Activated CD8-positive, alpha-beta T cell treated with anti-CD3 and anti-CD28 coated beads for 36 hours (primary cell): ENCODE measurements around the gene KIF17. TPM values are rescaled to one million over a fixed set of nuclear protein-coding genes. Genes with fewer than 3 reads are reported as not detected.

Experiments used
- ATAC-seq: fragments of 200-7000 bp; cut with Tn5 transposase; one replicate; pipeline ENCODE4 v1.10.0; 2021; ENCODE audit warnings: mild to moderate bottlenecking, moderate library complexity
- CTCF ChIA-PET: fragments of 350-600 bp; sonication (Branson Sonifier 250); formaldehyde crosslinking; loops from one replicate; lab custom pipeline; 2021; ENCODE audit warnings: antibody characterized with exemption; lab: Charles Lee
- POLR2A ChIA-PET: fragments of 350-600 bp; sonication (Branson Sonifier 250); formaldehyde crosslinking; loops from one replicate; lab custom pipeline; 2021; ENCODE audit warnings: antibody characterized with exemption; lab: Charles Lee
- DNase-seq: peaks from one replicate; pipeline ENCODE4 v3.0.0-alpha.2; 2020
- H3K27ac Mint-ChIP-seq: one replicate; pipeline ENCODE4 v1.8.0; 2021; ENCODE audit warnings: mild to moderate bottlenecking, mixed read lengths
- H3K27me3 Mint-ChIP-seq: one replicate; pipeline ENCODE4 v1.8.0; 2021; ENCODE audit warnings: mixed read lengths
- H3K36me3 Mint-ChIP-seq: one replicate; pipeline ENCODE4 v1.8.0; 2021; ENCODE audit warnings: low read depth, mixed read lengths
- H3K4me1 Mint-ChIP-seq: one replicate; pipeline ENCODE4 v1.8.0; 2021; ENCODE audit warnings: low read depth, mixed read lengths
- H3K4me3 Mint-ChIP-seq: one replicate; pipeline ENCODE4 v1.8.0; 2021; ENCODE audit warnings: mild to moderate bottlenecking, moderate library complexity, mixed read lengths
- H3K9me3 Mint-ChIP-seq: one replicate; pipeline ENCODE4 v1.8.0; 2021; ENCODE audit warnings: mixed read lengths
- CTCF ChIP-seq: fragments of 200-600 bp; IDR thresholded peaks from one replicate; pipeline ENCODE4 v1.8.0; 2022; ENCODE audit warnings: antibody characterized with exemption, mild to moderate bottlenecking
- intact Hi-C: fragments of 100-400 bp; cut with micrococcal nuclease; formaldehyde crosslinking; loops from one replicate; pipeline ENCODE4 v1.10.0; 2022
- total RNA-seq, 2 experiments: library from RNA; stranded (reverse); gene quantifications; one replicate each; pipeline ENCODE4 v1.2.3, GENCODE V29; 2021

Gene KIF17
- total RNA-seq, 2 experiments from 2014 or later: not detected

- no peak overlapping the region for H3K27ac Mint-ChIP-seq
- no peaks in the 10 kb centered on the region for H3K9me3 Mint-ChIP-seq
- TF ChIP-seq CTCF: no peak
- no peaks in the 10 kb centered on the region for H3K36me3 Mint-ChIP-seq
- H3K27me3 Mint-ChIP-seq: peaks cover 3% of the 10 kb centered on the region
- intact Hi-C loops: no loop called here
- ChIA-PET CTCF (interaction anchor here (1.3 to 1.5 kb wide), 2 partner anchors 9 to 12 kb away, joined by 3 to 5 read pairs; no protein-coding TSS in a partner anchor), POLR2A (interaction anchor here (1.1 kb wide), 1 partner anchor 103 kb away, joined by 3 read pairs; no protein-coding TSS in a partner anchor)
- DNase-seq: no peak
- H3K4me3 Mint-ChIP-seq: no peak overlapping the region
- no peak for ATAC-seq
- H3K4me1 Mint-ChIP-seq: no peaks in the 10 kb centered on the region
These were observed 32.6 kb downstream of the KIF17 start for GRCh38 chr1:20685099-20685662.

- POLR2A ChIA-PET: interaction anchor here (1.1 kb wide), 1 partner anchor 103 kb away, joined by 3 read pairs; no protein-coding TSS in a partner anchor
- H3K27ac Mint-ChIP-seq: no peak overlapping the region
- H3K4me3 Mint-ChIP-seq: no peak overlapping the region
- H3K27me3 Mint-ChIP-seq: peaks cover 5% of the 10 kb centered on the region
- no peaks in the 10 kb centered on the region for H3K4me1 Mint-ChIP-seq
- DNase-seq: no peak
- H3K9me3 Mint-ChIP-seq: no peaks in the 10 kb centered on the region
- TF ChIP-seq CTCF: no peak
- no peaks in the 10 kb centered on the region for H3K36me3 Mint-ChIP-seq
- intact Hi-C loops: no loop called here
- CTCF ChIA-PET: interaction anchor here (1.5 kb wide), 1 partner anchor 9 kb away, joined by 3 read pairs; no protein-coding TSS in a partner anchor
- ATAC-seq: no peak
These were observed 33.2 kb downstream of the KIF17 start for GRCh38 chr1:20684651-20685050.

GRCh38 chr1:20684050-20684620, 33.7 kb downstream of the KIF17 start:
- no peak overlapping the region for H3K4me3 Mint-ChIP-seq
- H3K27me3 Mint-ChIP-seq: peaks cover 5% of the 10 kb centered on the region
- DNase-seq (no peak), ATAC-seq (no peak)
- H3K36me3 Mint-ChIP-seq: no peaks in the 10 kb centered on the region
- ChIA-PET POLR2A (no interaction called here), CTCF (interaction anchor here (1.1 to 1.5 kb wide), 2 partner anchors 10 to 13 kb away, joined by 3 read pairs; no protein-coding TSS in a partner anchor)
- TF ChIP-seq CTCF: no peak
- no peak overlapping the region for H3K27ac Mint-ChIP-seq
- no peaks in the 10 kb centered on the region for H3K9me3 Mint-ChIP-seq
- intact Hi-C loops: no loop called here
- no peaks in the 10 kb centered on the region for H3K4me1 Mint-ChIP-seq

GRCh38 chr1:20683614-20684013, 34.2 kb downstream of the KIF17 start:
- peaks cover 7% of the 10 kb centered on the region for H3K27me3 Mint-ChIP-seq
- no peak overlapping the region for H3K4me3 Mint-ChIP-seq
- no peak for TF ChIP-seq CTCF
- ChIA-PET CTCF (interaction anchor here (1.1 kb wide), 1 partner anchor 13 kb away, joined by 3 read pairs; no protein-coding TSS in a partner anchor), POLR2A (no interaction called here)
- H3K36me3 Mint-ChIP-seq: no peaks in the 10 kb centered on the region
- no peak for DNase-seq
- H3K9me3 Mint-ChIP-seq: peaks cover 1% of the 10 kb centered on the region
- H3K4me1 Mint-ChIP-seq: peaks cover 2% of the 10 kb centered on the region
- ATAC-seq: no peak
- H3K27ac Mint-ChIP-seq: no peak overlapping the region
- intact Hi-C loops: no loop called here

- TF ChIP-seq CTCF: no peak
- peaks cover 7% of the 10 kb centered on the region for H3K4me1 Mint-ChIP-seq
- ChIA-PET POLR2A (no interaction called here), CTCF (interaction anchor here (0.8 to 1.1 kb wide), 2 partner anchors 14 to 17 kb away, joined by 3 to 5 read pairs; no protein-coding TSS in a partner anchor)
- DNase-seq: no peak
- intact Hi-C loops: no loop called here
- no peak for ATAC-seq
- H3K9me3 Mint-ChIP-seq: peaks cover 9% of the 10 kb centered on the region
- no peak overlapping the region for H3K27ac Mint-ChIP-seq
- H3K4me3 Mint-ChIP-seq: no peak overlapping the region
- peaks cover 3% of the 10 kb centered on the region for H3K36me3 Mint-ChIP-seq
- H3K27me3 Mint-ChIP-seq: peaks cover 14% of the 10 kb centered on the region
These were observed 35.1 kb downstream of the KIF17 start for GRCh38 chr1:20682571-20683236.
